Natural killer cell (primary cell): ENCODE measurements around the gene MYO1D. TPM values are rescaled to one million over a fixed set of nuclear protein-coding genes. Genes with fewer than 3 reads are reported as not detected.
"Not testable (repeated sequence)": the region's sequence is repeated elsewhere in the genome, so short reads cannot be mapped to it uniquely, and the experiment has no call there.

Source experiments
- ATAC-seq, 3 donors: fragments of 150-1000 bp in 2 of 3; fragments of 200-7000 bp in 1 of 3; cut with Tn5 transposase; 1 replicate in 1 of 3; 2 replicates in 2 of 3; pipeline ENCODE4 v1.10.0; 2021; ENCODE audit warnings: mild to moderate bottlenecking in 2 of 3, moderate library complexity in 2 of 3
- DNase-seq, 2 donors: peaks; one replicate each; pipeline versions ENCODE4 v3.0.0 to v3.0.0-alpha.2; 2013 to 2021; ENCODE audit warnings: mixed read lengths in 1 of 2
- H3K27ac ChIP-seq: one replicate; pipeline ENCODE4 v1.5.1; 2013; ENCODE audit warnings: mild to moderate bottlenecking, low read length
- H3K27me3 ChIP-seq: one replicate; pipeline ENCODE4 v1.6.1; 2013; ENCODE audit warnings: low read length; ENCODE audit not compliant: control insufficient read depth, insufficient read depth
- H3K36me3 ChIP-seq: one replicate; pipeline ENCODE4 v1.6.1; 2013; ENCODE audit warnings: low read length; ENCODE audit not compliant: control insufficient read depth, insufficient read depth
- H3K4me1 ChIP-seq: one replicate; pipeline ENCODE4 v1.6.1; 2013; ENCODE audit warnings: low read length; ENCODE audit not compliant: control insufficient read depth, insufficient read depth
- H3K4me3 ChIP-seq: one replicate; pipeline ENCODE4 v1.5.1; 2013; ENCODE audit warnings: low read length
- H3K9me3 ChIP-seq: one replicate; pipeline ENCODE4 v1.6.1; 2013; ENCODE audit warnings: low read length; ENCODE audit not compliant: control insufficient read depth, insufficient read depth
- H3K27ac Mint-ChIP-seq, 2 donors: one replicate each; pipeline ENCODE4 v1.8.0; 2022; ENCODE audit warnings: mild to moderate bottlenecking in 2 of 2, mixed read lengths in 2 of 2, moderate library complexity in 1 of 2
- H3K27me3 Mint-ChIP-seq, 2 donors: one replicate each; pipeline ENCODE4 v1.8.0; 2022; ENCODE audit warnings: low read depth in 2 of 2, mixed read lengths in 2 of 2
- H3K36me3 Mint-ChIP-seq: one replicate; pipeline ENCODE4 v1.8.0; 2022; ENCODE audit warnings: mixed read lengths
- H3K4me1 Mint-ChIP-seq, 2 donors: one replicate each; pipeline ENCODE4 v1.8.0; 2022; ENCODE audit warnings: mixed read lengths in 2 of 2
- H3K4me3 Mint-ChIP-seq: one replicate; pipeline ENCODE4 v1.8.0; 2022; ENCODE audit warnings: mild to moderate bottlenecking, moderate library complexity, mixed read lengths
- H3K9me3 Mint-ChIP-seq, 2 donors: one replicate each; pipeline ENCODE4 v1.8.0; 2022; ENCODE audit warnings: mixed read lengths in 2 of 2
- CTCF ChIP-seq: fragments of 200-600 bp; IDR thresholded peaks from one replicate; pipeline ENCODE4 v1.8.0; 2022; ENCODE audit warnings: antibody characterized with exemption
- WGBS: methylation state at CpG from one replicate; pipeline ENCODE4 v1.1.7; 2013; ENCODE audit warnings: missing lambda C conversion rate; ENCODE audit not compliant: insufficient coverage; 5-methylcytosine and 5-hydroxymethylcytosine counted together
- intact Hi-C: fragments of 100-400 bp; cut with micrococcal nuclease; formaldehyde crosslinking; loops from one replicate; pipeline ENCODE4 v1.14.2; 2022
- total RNA-seq, 4 donors: library from RNA; stranded (reverse); fragments of 120-200 nt in 1 of 4; gene quantifications; one replicate each; pipeline versions ENCODE4 v1.2.3 to v1.2.4, GENCODE V29; 2013 to 2022

The MYO1D gene
- total RNA-seq, 3 donors from 2014 or later (not counting 1 experiment from before 2014, with no cell fraction given) = 6.8 to 20.2 (median 10.5) TPM

GRCh38 chr17:32654324-32654723 is 222.6 kb downstream of the MYO1D start:
- Histone ChIP-seq H3K4me1 (no peaks in the 10 kb centered on the region), H3K27me3 (no peaks in the 10 kb centered on the region), H3K27ac (no peak overlapping the region), H3K4me3 (no peak overlapping the region), H3K36me3 (no peaks in the 10 kb centered on the region), H3K9me3 (no peaks in the 10 kb centered on the region)
- Mint-ChIP-seq H3K4me3 (no peak overlapping the region), H3K36me3 (peaks cover 19% of the 10 kb centered on the region), H3K4me1 (no peaks in the 10 kb centered on the region), H3K9me3 (peaks cover 4 to 10% of the 10 kb centered on the region in 2 donors), H3K27me3 (no peaks in the 10 kb centered on the region), H3K27ac (no peak overlapping the region)
- no peak for DNase-seq
- TF ChIP-seq CTCF = no peak
- 72% methylated on average over 3 of the region's 3 CpGs for WGBS
- intact Hi-C loops = loop anchor here (10.0 kb wide), 1 partner anchor 260 kb away; no protein-coding TSS in a partner anchor
- ATAC-seq = no peak

- Mint-ChIP-seq H3K27ac (no peak overlapping the region), H3K4me1 (no peaks in the 10 kb centered on the region), H3K4me3 (no peak overlapping the region), H3K27me3 (no peaks in the 10 kb centered on the region), H3K36me3 (peaks cover 19% of the 10 kb centered on the region), H3K9me3 (peaks cover 4 to 10% of the 10 kb centered on the region in 2 donors)
- Histone ChIP-seq H3K27me3 (no peaks in the 10 kb centered on the region), H3K9me3 (no peaks in the 10 kb centered on the region), H3K36me3 (no peaks in the 10 kb centered on the region), H3K4me1 (no peaks in the 10 kb centered on the region), H3K27ac (no peak overlapping the region), H3K4me3 (no peak overlapping the region)
- TF ChIP-seq CTCF = no peak
- intact Hi-C loops = loop anchor here (10.0 kb wide), 1 partner anchor 264 kb away; no protein-coding TSS in a partner anchor
- 98% methylated on average over 2 of the region's 2 CpGs for WGBS
- DNase-seq = no peak
- ATAC-seq = no peak
Observed at GRCh38 chr17:32651084-32651483, 225.8 kb downstream of the MYO1D start.

GRCh38 chr17:32648450-32648849 is 228.5 kb downstream of the MYO1D start:
- Mint-ChIP-seq H3K36me3 (peaks cover 19% of the 10 kb centered on the region), H3K27me3 (no peaks in the 10 kb centered on the region), H3K4me1 (no peaks in the 10 kb centered on the region), H3K9me3 (peaks cover 4 to 10% of the 10 kb centered on the region in 2 donors), H3K4me3 (no peak overlapping the region), H3K27ac (no peak overlapping the region)
- no peaks in the 10 kb centered on the region for H3K36me3 ChIP-seq
- DNase-seq (no peak), ATAC-seq (no peak)
- intact Hi-C loops = no loop called here
- H3K4me3 ChIP-seq = no peak overlapping the region
- no peak for TF ChIP-seq CTCF
- no peaks in the 10 kb centered on the region for H3K27me3 ChIP-seq
- 88% methylated on average over 1 of the region's 2 CpGs for WGBS
- no peak overlapping the region for H3K27ac ChIP-seq
- H3K9me3 ChIP-seq = no peaks in the 10 kb centered on the region
- no peaks in the 10 kb centered on the region for H3K4me1 ChIP-seq

GRCh38 chr17:32646941-32647340 is 230.0 kb downstream of the MYO1D start:
- H3K27me3 Mint-ChIP-seq = no peaks in the 10 kb centered on the region
- H3K4me1 ChIP-seq = no peaks in the 10 kb centered on the region
- peaks cover 19% of the 10 kb centered on the region for H3K36me3 Mint-ChIP-seq
- no peak overlapping the region for H3K27ac Mint-ChIP-seq
- H3K36me3 ChIP-seq = no peaks in the 10 kb centered on the region
- H3K4me1 Mint-ChIP-seq = no peaks in the 10 kb centered on the region
- H3K4me3 Mint-ChIP-seq = no peak overlapping the region
- WGBS = 100% methylated on average over 2 of the region's 2 CpGs
- DNase-seq (no peak), ATAC-seq (no peak)
- intact Hi-C loops = no loop called here
- no peak overlapping the region for H3K27ac ChIP-seq
- no peaks in the 10 kb centered on the region for H3K9me3 ChIP-seq
- no peaks in the 10 kb centered on the region for H3K27me3 ChIP-seq
- H3K4me3 ChIP-seq = no peak overlapping the region
- no peak for TF ChIP-seq CTCF
- H3K9me3 Mint-ChIP-seq = peaks cover 4 to 10% of the 10 kb centered on the region in 2 donors

- 100% methylated on average over 1 of the region's 2 CpGs for WGBS
- H3K9me3 ChIP-seq, H3K4me1 ChIP-seq, H3K36me3 Mint-ChIP-seq, H3K4me1 Mint-ChIP-seq, H3K27ac Mint-ChIP-seq, H3K4me3 ChIP-seq, H3K27me3 Mint-ChIP-seq, DNase-seq, H3K4me3 Mint-ChIP-seq, H3K27ac ChIP-seq, H3K36me3 ChIP-seq, intact Hi-C loops, H3K9me3 Mint-ChIP-seq, H3K27me3 ChIP-seq, ATAC-seq: not testable (repeated sequence)
Observed at GRCh38 chr17:32641514-32641913, 235.4 kb downstream of the MYO1D start.
